ENCODE measurements around the gene DPP3. TPM values are rescaled to one million over a fixed set of nuclear protein-coding genes. Genes with fewer than 3 reads are reported as not detected.
A peak's percentile ranks its signal among the peaks of the same experiment; 100 is the strongest.
"Not testable (repeated sequence)": the region's sequence is repeated elsewhere in the genome, so short reads cannot be mapped to it uniquely, and the experiment has no call there.

Gene DPP3
- 10 to 100 TPM; 17.8 to 33.3 (median 20.2) TPM for total RNA-seq

GRCh38 chr11:66480117-66480938 lies at the start of gene DPP3:
TSS of gene DPP3 (plus strand) at chr11:66480434. CDS start at chr11:66482201, 1,767 bp downstream.
- peak; percentile 99 for DNase-seq (ENCODE audit: extremely low spot score)
- TF ChIP-seq POLR2AphosphoS5 (IDR thresholded peaks at IDR 0.05) (peak; percentile 95 to 96), POLR2A (IDR thresholded peaks at IDR 0.05; ENCODE audit: low read depth) (peak; percentile 91), CTCF (IDR thresholded peaks at IDR 0.05) (peak in 1 of 3 experiments; percentile 10), EP300 (IDR thresholded peaks at IDR 0.05) (no peak)
- Histone ChIP-seq H3K27me3 (no peaks in the 10 kb centered on the region), H3K4me1 (peaks cover 8 to 27% (median 22%) of the 10 kb centered on the region in 4 donors), H3K36me3 (peaks cover 4 to 40% (median 23%) of the 10 kb centered on the region in 4 donors), H3K27ac (replicated peaks in 1 of 4) (peak within 1 kb of the TSS; percentile 90 to 94 (median 94)), H3K9me3 (no peaks in the 10 kb centered on the region), H3K4me3 (peak within 1 kb of the TSS; percentile 67 to 82 (median 74))
- under 1% methylated on average over 25 of the region's 62 CpGs for WGBS
- intact Hi-C loops (cut with DNase I), result no loop called here

GRCh38 chr11:66431287-66431686 lies 48.9 kb upstream of the DPP3 start:
- H3K27me3 ChIP-seq; DNase-seq (ENCODE audit: extremely low spot score); intact Hi-C loops (cut with DNase I); H3K4me3 ChIP-seq; H3K27ac ChIP-seq (replicated peaks in 1 of 4); H3K4me1 ChIP-seq; H3K9me3 ChIP-seq: not testable (repeated sequence)
- H3K36me3 ChIP-seq, result peaks cover 16 to 50% (median 34%) of the 10 kb centered on the region in 4 donors

GRCh38 chr11:66431871-66432329 lies 48.3 kb upstream of the DPP3 start:
- H3K4me3 ChIP-seq; H3K9me3 ChIP-seq; H3K4me1 ChIP-seq; DNase-seq (ENCODE audit: extremely low spot score); H3K27me3 ChIP-seq; H3K27ac ChIP-seq (replicated peaks in 1 of 4); intact Hi-C loops (cut with DNase I): not testable (repeated sequence)
- 91% methylated on average over 8 of the region's 8 CpGs for WGBS
- H3K36me3 ChIP-seq, result peaks cover 18 to 50% (median 37%) of the 10 kb centered on the region in 4 donors

- no peak for DNase-seq (ENCODE audit: extremely low spot score)
- Histone ChIP-seq H3K9me3 (no peaks in the 10 kb centered on the region), H3K4me1 (peaks cover 1 to 8% (median 5%) of the 10 kb centered on the region in 4 donors), H3K27me3 (no peaks in the 10 kb centered on the region), H3K27ac (replicated peaks in 1 of 4) (no peak overlapping the region), H3K36me3 (peaks cover 18 to 53% (median 36%) of the 10 kb centered on the region in 4 donors), H3K4me3 (no peak overlapping the region)
- intact Hi-C loops (cut with DNase I), result no loop called here
- 78% methylated on average over 7 of the region's 7 CpGs for WGBS
- TF ChIP-seq EP300 (IDR thresholded peaks at IDR 0.05) (no peak), POLR2AphosphoS5 (IDR thresholded peaks at IDR 0.05) (no peak), CTCF (IDR thresholded peaks at IDR 0.05) (no peak), POLR2A (IDR thresholded peaks at IDR 0.05; ENCODE audit: low read depth) (no peak)
These were observed 47.6 kb upstream of the DPP3 start for GRCh38 chr11:66432597-66432996.

GRCh38 chr11:66437979-66438503 lies 42.2 kb upstream of the DPP3 start:
- peaks cover 0 to 4% (median under 1%) of the 10 kb centered on the region in 4 donors for H3K9me3 ChIP-seq
- peaks cover 9 to 17% (median 14%) of the 10 kb centered on the region in 4 donors for H3K4me1 ChIP-seq
- TF ChIP-seq POLR2AphosphoS5 (IDR thresholded peaks at IDR 0.05) (no peak), CTCF (IDR thresholded peaks at IDR 0.05) (no peak), EP300 (IDR thresholded peaks at IDR 0.05) (no peak), POLR2A (IDR thresholded peaks at IDR 0.05; ENCODE audit: low read depth) (no peak)
- DNase-seq (ENCODE audit: extremely low spot score), result no peak
- WGBS, result 6% methylated on average over 12 of the region's 12 CpGs
- peak overlapping the region; percentile 79 to 89 (median 82) for H3K27ac ChIP-seq (replicated peaks in 1 of 4)
- intact Hi-C loops (cut with DNase I), result no loop called here
- peaks cover 18 to 42% (median 33%) of the 10 kb centered on the region in 4 donors for H3K36me3 ChIP-seq
- H3K4me3 ChIP-seq, result peak overlapping the region; percentile 76 to 98 (median 94)
- H3K27me3 ChIP-seq, result no peaks in the 10 kb centered on the region

Data from esophagus muscularis mucosa (tissue), 4 donors.